ENCODE measurements around the gene DAGLA.
"Not testable (repeated sequence)": the region's sequence is repeated elsewhere in the genome, so short reads cannot be mapped to it uniquely, and the experiment has no call there.

Gene DAGLA, protein sequence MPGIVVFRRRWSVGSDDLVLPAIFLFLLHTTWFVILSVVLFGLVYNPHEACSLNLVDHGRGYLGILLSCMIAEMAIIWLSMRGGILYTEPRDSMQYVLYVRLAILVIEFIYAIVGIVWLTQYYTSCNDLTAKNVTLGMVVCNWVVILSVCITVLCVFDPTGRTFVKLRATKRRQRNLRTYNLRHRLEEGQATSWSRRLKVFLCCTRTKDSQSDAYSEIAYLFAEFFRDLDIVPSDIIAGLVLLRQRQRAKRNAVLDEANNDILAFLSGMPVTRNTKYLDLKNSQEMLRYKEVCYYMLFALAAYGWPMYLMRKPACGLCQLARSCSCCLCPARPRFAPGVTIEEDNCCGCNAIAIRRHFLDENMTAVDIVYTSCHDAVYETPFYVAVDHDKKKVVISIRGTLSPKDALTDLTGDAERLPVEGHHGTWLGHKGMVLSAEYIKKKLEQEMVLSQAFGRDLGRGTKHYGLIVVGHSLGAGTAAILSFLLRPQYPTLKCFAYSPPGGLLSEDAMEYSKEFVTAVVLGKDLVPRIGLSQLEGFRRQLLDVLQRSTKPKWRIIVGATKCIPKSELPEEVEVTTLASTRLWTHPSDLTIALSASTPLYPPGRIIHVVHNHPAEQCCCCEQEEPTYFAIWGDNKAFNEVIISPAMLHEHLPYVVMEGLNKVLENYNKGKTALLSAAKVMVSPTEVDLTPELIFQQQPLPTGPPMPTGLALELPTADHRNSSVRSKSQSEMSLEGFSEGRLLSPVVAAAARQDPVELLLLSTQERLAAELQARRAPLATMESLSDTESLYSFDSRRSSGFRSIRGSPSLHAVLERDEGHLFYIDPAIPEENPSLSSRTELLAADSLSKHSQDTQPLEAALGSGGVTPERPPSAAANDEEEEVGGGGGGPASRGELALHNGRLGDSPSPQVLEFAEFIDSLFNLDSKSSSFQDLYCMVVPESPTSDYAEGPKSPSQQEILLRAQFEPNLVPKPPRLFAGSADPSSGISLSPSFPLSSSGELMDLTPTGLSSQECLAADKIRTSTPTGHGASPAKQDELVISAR

DNA sequence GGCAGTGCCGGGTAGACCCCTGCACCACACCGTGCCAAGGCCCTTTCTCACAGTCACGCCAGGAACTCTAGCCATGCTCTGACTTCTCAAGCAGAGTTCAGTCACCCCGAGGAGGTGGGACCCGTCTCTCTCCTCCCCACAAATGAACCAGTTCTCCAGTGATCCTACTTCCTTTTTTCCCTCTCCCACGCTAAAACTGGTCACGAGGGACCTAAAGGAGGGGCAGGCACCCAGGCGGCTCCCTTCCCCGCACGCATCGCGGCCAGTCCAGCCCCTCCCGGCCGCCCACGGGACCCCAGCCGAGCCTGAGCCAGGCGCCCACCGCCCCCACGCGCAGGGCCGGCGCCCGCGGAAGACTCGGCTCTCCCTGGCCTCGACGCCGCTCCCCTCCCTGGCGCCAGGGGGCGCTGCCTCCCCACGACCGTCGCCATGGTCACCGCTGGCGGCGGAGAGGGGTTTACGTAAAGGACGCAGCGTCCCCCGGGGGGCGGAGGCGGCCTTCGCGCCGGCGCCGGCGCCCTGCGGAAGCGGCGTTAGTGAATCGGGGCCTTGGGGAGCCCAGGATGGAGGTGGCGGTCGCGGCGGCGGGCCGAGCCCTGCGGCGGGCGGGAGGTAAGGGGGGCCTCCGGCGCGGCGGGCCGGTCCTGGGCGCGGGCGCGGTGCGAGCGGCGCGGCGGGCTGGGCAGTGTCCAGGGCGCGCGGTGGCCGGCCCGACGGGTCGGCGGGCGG lies at the start of gene DAGLA:
Gene DAGLA, plus strand, starts transcription at position 499 of the 729 bp plus-strand sequence. CDS start 39,765 bp downstream, outside the sequence.
- DNase-seq (ENCODE audit: low spot score) = peak; percentile 77

DNA sequence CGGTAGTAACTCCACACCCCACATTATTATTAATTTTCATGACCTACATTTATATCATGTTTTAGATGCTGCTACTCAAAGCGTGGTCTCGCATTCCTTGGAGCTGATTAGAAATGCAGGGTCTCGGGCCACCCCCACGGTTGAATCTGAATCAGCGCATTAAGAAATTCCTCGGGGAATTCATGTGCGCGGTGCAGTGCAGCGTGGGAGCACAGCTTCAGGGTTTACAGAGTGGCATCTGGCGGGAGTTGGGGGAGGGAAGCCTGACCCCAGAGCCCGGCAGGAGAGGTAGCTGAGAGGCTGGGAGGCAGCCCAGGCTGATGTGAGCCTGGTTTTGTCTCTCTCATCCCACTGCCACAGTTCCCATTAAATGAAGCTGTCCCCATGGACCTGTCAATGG lies 48.1 kb upstream of the DAGLA start:
- DNase-seq (ENCODE audit: low spot score) = no peak

DNA sequence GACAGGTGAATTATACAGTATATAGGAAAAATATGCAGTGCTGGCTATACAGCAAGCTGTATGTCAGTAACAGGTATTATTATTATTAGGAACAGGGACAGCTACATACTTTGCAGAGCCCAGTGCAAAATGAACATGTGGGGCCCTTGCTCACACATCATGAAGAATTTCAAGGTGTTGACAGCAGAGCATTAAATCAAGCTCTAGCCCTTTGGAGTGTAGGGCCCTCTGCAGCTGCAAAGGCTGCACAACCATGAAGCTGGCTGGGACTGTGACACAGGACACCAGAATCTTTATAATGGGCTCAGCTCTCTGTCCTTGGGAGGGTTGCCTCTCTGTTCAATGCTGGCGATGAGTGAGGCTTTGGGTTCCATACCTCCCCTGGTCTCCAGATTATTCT lies 44.9 kb upstream of the DAGLA start:
- DNase-seq (ENCODE audit: low spot score) = no peak

DNA sequence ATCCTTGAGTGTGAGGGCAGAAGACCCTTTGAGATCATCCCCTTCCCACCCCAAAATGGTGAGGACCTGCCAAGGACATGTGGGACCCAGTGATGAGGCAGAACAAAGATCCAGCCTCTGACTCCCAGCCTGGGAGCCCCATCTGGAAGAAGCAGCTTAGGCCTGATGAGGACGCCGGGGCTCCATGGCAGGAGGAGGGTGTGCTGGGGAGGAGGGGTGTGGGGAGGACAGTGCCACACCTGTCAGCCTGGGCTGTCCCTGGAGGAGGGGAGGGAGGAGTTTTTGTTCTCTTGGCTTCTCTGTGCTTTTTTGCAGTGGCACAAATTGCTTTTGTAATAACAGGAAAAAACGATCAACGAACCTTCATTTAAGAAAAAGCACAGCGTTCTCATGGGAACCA lies 44.4 kb upstream of the DAGLA start:
- DNase-seq (ENCODE audit: low spot score) = no peak

DNA sequence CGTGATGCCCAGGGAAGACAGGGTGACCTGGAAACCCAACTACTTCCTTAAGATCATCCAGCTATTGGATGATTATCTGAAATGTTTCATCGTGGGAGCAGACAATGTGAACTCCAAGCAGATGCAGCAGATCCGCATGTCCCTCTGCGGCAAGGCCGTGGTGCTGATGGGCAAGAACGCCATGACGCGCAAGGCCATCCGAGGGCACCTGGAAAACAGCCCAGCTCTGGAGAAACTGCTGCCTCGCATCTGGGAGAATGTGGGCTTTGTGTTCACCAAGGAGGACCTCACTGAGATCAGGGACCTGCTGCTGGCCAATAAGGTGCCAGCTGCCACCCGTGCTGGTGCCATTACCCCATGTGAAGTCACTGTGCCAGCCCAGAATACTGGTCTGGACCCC lies 43.5 kb upstream of the DAGLA start:
- no peak for DNase-seq (ENCODE audit: low spot score)

DNA sequence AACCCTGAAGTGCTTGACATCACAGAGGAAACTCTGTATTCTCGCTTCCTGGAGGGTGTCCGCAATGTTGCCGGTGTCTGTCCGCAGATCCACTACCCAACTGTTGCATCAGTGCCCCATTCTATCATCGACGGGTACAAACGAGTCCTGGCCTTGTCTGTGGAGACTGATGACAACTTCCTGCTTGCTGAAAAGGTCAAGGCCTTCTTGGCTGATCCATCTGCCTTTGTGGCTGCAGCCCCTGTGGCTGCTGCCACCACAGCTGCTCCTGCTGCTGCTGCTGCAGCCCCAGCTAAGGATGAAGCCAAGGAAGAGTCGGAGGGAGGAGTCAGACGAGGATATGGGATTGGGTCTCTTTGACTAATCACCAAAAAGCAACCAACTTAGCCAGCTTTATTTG lies 42.9 kb upstream of the DAGLA start:
- DNase-seq (ENCODE audit: low spot score) = no peak

DNA sequence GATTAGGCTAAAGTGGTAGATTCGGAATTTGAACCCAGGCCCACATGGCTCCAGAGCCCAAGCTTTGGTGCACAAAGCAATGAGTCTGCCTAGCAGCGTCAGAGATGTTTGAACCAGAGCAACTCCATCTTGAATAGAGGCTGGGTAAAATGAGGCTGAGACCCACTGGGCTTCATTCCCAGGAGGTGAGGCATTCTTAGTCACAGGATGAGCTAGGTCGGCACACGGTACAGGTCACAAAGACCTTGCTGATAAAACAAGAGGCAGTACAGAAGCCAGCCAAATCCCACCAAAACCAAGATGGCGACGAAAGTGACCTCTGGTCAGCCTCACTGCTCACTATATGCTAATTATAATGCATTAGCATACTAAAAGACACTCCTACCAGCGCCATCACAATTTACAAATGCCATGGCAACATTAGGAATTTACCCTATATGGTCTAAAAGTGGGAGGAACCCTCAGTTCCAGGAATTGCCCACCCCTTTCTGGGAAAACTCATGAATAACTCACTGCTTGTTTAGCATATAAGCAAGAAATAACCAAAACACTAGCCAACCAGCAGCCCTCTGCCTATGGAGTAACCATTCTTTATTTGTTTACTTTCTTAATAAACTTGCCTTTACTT lies 40.3 kb upstream of the DAGLA start:
- DNase-seq (ENCODE audit: low spot score) = no peak

DNA sequence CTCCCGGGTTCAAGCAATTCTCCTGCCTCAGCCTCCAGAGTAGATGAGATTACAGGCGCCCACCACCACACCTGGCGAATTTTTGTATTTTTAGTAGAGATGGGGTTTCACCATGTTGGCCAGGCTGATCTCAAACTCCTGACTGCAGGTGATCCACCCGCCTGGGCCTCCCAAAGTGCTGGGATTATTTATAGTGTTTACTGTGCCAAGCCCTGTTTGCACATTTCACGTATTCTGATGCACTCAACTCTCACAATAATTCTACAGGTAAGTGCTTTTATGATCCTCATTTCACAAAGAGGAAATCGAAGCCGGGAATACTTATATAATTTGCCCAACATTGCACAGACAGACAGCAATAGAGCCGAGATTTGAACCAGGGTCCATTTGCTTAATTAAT lies 38.0 kb upstream of the DAGLA start:
- no peak for DNase-seq (ENCODE audit: low spot score)

DNA sequence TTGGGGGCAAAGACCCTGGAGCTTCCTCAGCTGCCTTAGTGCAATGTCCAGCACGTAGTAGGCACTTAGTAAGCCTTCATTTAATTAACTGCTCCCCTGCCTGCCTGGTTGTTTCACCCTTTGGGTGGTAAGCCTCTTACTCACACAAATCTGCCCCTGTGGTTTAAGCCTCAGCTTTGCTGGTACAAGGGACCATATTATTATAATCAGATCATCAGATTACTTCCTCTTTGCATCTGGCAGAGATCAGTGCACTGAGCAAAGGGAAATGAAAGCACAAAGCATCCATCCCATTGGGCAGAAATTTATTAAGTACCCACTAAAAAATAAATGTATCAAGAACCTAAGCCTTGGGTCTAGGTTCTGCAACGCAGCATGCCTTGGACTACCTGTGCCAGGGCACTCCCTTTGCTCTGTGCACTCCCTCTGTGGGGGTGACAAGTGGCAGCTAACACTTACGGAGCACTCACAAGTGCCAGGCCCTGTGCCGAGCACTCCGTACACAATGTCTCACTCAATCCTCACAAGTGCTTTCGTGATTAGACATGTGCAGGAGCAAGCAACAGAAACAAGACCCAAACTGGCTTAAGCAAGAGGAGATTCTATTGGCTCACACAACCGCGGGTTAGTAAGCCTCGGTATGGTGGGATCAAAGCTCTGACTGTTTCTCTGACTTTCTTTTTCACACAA lies 34.9 kb upstream of the DAGLA start:
- DNase-seq (ENCODE audit: low spot score) = no peak

DNA sequence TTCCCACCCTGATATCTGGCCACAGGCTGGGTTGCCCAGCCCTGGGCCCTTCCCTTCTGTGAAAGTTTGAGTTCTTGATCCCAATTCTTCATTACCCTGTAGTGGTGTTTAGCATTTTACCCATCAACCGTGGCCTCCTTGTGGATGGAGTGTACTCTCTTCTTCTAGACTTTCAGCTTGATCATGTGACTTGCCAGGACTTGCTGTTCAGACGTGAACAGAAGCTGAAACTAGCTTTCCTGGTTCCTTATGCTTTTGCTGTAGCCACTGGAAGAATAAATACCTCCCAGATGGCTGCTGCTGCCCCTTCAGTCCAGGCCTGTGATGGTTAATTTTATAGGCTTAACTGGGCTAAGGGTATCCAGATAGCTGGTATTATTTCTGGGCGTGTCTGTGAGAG lies 32.7 kb upstream of the DAGLA start:
- no peak for DNase-seq (ENCODE audit: low spot score)

DNA sequence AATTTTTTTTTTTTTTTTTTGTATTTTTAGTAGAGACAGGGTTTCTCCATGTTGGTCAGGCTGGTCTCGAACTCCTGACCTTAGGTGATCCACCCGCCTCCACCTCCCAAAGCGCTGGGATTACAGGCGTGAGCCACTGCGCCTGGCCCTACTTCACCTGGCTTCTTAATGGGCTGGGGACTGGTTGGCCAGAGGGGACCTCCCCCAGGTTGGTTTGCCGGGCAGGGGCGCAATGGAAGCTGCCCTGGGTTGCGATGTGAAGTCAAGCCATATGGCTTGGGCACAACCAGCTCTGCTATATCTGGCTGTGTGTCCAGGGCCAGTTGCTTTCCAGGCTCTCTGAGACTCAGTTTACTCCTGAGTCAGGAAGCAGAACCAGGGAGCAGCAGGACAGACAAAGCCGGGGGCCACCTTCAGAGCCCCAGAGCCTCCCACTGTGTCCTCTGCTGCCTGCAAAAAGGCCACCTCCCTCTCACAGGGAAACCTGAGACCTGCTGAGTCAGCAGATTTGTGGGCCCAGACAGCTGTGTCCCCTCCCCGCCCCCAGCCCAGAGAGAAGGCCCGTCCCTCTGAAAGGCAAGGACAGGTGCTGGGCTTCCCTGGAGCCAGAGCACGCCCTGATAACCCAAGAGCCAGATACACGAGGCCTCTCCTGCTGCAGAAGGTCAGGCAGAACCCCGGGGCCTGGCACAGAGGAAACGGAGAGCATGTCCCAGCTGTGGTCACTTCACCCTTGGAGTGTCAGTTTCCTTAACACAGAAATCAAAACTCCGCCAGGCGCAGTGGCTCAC lies 29.2 kb upstream of the DAGLA start:
- DNase-seq (ENCODE audit: low spot score) = no peak

DNA sequence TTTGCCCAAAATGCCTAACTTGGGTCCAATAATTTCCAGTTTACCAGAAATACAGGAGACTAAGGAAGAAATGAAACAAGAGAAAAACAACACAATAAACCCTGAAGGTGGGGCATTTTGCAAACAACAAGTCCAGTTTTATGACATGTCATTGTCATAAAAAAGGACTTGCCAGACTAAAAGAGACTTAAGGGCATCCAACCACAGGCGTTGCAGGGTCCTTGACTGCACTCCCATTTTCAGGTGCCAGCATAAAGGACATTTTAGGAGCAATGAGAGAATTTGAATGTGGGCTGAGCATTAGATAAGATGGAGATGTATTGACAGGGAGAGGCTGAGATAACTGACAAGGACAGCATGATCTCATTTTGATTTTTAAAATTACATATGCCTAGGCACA lies 28.1 kb upstream of the DAGLA start:
- no peak for DNase-seq (ENCODE audit: low spot score)

DNA sequence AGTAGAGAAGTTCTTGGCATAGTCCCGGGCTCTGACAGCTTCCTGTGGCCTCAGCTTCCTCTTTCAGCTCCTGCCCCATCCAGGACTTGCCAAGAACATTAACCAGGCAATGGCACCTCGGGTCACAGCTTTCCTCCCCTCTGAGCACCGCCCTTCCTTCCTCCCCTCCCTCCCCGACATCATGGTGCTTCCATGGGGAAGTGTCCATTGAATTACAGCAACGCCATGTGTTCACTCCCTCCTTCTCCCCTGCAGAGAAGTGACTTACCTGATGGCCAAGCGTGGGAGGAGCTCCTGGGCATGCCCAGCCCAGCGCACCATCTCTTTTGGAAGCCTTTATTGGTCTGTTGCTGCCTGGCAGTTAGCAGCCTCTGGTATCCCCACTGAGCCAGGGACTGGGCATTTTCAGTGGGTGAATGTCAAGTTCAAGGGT lies 25.8 kb upstream of the DAGLA start:
- DNase-seq (ENCODE audit: low spot score) = no peak

DNA sequence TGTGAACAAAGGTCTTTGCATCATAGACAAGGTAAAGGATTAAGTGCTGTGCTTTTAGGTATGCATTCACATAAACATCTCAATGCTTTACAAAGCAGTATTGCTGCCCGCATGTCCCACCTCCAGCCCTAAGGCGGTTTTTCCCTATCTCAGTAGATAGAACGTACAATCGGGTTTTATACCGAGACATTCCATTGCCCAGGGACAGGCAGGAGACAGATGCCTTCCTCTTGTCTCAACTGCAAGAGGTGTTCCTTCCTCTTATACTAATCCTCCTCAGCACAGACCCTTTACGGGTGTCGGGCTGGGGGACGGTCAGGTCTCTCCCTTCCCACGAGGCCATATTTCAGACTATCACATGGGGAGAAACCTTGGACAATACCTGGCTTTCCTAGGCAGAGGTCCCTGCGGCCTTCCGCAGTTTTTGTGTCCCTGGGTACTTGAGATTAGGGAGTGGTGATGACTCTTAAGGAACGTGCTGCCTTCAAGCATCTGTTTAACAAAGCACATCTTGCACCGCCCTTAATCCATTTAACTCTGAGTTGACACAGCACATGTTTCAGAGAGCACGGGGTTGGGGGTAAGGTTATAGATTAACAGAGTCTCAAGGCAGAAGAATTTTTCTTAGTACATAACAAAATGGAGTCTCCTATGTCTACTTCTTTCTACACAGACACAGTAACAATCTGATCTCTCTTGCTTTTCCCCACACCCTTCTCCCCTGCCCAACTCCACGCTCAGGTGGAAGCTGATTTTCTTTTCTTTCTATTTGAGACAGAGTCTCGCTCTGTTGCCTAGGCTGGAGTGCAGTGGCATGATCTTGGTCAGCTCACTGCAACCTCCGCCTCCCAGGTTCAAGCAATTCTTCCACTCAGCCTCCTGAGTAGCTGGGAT lies 24.7 kb upstream of the DAGLA start:
- not testable (repeated sequence) for DNase-seq (ENCODE audit: low spot score)

DNA sequence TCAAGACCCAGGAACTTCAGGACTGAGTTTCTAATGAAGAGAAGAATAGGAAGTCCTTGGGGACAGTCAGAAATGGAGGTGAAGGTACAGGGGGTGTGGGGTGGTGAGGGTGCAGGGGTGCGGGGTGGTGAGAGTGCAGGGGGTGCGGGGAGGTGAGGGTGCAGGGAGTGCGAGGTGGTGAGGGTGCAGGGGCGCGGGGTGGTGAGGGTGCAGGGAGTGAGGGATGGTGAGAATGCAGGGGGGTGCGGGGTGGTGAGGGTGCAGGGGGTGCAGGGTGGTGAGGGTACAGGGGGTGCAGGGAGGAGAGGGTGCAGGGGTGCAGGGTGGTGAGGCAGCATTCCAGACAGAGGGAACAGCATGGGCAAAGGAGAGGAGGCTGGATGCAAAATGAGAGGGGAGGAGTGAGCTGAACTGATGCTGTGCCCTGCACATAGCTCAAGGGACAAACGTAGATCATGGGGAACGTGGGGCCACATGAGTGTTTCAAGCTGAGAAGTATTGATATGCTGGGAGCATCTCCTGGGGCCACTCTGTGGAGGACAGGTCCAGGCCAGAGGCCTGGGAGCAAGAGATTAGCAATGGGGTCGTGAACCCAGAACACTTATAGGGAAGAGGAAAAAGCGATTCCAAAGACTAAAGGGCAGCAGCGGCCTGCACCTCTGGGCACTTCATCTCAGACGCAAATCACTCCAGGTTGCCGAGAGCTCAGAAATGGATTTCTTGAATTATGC lies 23.7 kb upstream of the DAGLA start:
- no peak for DNase-seq (ENCODE audit: low spot score)

DNA sequence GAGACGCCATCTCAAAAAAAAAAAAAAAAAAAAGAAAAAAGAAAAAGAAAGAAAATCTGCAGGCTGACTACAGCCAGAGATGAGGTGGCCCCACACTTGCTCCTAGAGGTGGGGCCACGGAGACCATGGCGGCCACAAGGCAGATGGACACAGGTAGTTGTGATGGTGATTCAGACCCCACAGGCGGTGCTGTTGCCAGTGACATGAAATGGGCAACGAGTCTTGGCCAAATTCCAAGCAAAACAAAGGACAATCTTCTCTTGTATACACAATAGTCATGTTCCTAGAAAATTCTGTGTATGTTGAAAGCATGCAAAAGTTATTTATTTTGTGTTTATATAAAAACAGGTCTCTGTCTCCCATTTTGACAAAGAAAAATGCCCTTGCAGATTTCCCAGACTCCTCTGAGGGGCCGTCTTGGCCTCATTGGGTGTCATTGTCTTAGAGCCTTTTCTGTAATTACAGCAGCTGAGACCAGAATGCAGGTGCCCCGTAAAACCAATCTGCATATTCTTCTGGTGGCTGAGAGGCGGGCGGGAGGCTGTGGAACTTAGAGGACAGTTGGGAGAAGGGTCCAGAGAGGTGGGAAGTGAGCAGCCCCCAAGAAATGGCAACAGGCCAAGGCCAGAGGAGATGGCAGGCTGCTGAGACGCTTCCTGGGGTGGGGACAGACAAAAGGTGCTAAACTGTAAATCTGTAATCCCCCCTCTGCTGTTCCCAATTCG lies 22.5 kb upstream of the DAGLA start:
- DNase-seq (ENCODE audit: low spot score) = no peak

DNA sequence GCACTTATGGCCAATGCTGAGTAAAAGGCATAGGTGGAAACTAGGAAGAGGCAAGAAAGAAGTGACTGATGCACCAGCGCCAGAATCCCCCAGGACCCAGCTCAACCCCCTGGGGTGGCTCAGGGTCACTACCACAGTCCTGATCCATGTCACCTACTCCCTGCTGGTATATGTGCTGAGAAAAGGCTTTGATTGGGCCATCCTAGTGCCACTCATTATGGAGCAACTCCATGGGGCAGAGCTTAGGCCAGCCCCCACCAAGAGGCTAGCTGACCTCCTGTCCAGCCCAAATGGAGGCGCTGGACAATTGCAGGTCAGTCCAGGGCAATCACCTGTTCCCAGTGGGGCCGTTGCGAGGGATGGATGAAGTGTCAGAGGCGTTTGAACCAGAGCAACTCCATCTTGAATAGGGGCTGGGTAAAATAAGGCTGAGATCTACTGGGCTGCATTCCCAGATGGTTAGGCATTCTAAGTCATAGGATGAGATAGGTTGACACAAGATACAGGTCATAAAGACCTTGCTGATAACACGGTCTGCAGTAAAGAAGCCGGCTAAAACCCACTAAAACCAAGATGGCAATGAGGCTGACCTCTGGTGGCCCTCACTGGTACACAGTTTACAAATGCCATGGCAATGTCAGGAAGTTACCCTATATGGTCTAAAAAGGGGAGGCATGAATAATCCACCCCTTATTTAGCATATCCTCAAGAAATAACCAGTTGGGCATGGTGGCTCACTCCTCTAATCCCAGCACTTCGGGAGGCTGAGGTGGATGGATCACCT lies 20.6 kb upstream of the DAGLA start:
- DNase-seq (ENCODE audit: low spot score) = no peak
